HUDEP-2 (cell line): ENCODE measurements around the gene FYN.
A peak's percentile ranks its signal among the peaks of the same experiment; 100 is the strongest.
"Not testable (repeated sequence)": the region's sequence is repeated elsewhere in the genome, so short reads cannot be mapped to it uniquely, and the experiment has no call there.

Experiments
- DNase-seq, 76 experiments: peaks; one replicate each; lab custom pipeline; 2025; ENCODE audit not compliant: unreplicated experiment in 76 of 76; lab: John Stamatoyannopoulos, UW

The FYN gene

DNA sequence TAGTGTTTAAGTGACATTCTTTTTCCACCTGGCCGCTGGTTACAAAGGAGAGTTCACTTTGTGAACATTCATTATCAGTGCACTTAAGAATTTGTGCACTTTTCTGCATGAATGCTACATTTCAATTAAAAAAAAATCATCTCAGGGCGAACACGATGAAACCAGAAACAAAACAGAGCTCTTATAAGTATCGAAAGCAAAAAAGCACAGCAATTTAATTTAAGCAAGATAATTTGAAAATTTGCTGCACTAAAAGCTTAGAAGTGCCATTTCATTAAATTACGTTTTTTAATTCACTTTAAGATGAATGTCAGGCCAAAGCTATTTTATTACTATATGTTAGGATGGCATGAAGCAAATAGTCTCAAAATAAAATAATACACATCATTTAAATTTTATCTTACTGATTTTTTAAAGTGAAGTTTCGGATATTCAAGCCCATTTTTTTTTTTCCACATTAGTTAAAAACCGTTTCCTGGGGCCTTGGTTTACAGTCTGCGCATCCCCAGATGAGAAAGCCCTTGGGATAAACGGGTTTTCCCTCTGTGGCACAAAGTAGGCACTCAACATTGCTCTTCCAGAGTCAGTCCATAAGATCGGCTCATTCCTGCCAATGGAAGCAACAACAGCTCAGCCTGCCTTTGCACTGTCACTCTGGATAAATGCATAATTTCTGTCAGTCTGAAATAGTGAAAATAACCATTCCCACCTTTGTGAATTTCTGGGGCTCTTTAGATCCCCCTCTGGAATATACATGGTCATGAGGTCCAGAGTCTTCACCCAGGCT, 80.1 kb downstream of the FYN start:
- no peak for DNase-seq

DNA sequence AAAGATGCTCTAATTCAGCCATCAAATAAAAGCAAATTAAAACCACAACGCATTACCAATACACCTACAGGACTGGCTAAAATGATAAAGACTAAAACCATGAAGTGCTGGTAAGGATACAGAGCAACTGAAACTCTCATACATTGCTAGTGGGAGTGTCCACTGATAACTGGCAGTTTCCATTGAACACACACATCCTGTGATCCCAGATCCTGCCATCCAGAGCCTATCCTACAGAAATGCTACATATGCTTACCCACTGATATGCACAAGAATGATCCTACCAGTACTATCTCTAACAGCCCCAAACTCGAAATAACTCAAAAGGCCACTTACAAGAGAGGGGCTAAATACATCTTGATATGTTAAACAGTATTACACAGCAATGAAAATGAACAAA, 81.0 kb downstream of the FYN start:
- DNase-seq, result no peak

DNA sequence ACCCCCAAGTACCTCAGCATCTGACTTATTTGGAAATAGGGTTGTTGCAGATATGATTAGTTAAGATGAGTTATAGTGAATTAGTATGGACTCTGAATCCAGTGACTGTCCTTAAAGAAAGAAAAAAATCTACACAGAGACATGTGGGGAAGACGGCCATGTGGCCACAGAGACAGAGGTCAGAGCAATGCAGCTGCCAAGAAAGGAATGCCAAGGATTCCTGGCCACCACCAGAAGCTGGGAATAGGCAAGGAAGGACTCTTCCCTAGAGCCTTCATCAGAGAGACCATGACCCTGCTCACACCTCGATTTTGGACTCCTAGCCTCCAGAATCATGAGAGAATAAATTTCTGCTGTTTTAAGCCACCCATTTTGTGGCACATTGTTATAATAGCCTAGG, 81.8 kb downstream of the FYN start:
- no peak for DNase-seq

DNA sequence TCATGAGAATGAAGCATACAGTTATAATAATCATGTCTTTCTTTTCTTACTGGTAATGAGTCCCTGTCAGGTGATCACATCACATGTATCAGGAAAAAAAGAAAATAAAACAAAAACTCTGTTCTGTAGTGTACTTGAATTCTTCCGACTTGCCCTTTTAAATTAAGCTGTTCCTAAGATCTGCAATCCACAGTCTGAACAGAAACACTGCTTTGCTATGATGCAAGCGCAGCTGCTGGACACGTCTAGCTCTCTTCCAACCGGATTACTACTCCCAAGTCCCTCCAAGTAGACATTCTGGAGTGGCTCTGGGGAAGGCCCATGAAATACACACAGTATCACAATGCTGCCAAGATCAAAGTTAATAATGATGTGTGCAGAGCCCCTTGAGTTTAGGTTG, 83.7 kb downstream of the FYN start:
- no peak for DNase-seq

DNA sequence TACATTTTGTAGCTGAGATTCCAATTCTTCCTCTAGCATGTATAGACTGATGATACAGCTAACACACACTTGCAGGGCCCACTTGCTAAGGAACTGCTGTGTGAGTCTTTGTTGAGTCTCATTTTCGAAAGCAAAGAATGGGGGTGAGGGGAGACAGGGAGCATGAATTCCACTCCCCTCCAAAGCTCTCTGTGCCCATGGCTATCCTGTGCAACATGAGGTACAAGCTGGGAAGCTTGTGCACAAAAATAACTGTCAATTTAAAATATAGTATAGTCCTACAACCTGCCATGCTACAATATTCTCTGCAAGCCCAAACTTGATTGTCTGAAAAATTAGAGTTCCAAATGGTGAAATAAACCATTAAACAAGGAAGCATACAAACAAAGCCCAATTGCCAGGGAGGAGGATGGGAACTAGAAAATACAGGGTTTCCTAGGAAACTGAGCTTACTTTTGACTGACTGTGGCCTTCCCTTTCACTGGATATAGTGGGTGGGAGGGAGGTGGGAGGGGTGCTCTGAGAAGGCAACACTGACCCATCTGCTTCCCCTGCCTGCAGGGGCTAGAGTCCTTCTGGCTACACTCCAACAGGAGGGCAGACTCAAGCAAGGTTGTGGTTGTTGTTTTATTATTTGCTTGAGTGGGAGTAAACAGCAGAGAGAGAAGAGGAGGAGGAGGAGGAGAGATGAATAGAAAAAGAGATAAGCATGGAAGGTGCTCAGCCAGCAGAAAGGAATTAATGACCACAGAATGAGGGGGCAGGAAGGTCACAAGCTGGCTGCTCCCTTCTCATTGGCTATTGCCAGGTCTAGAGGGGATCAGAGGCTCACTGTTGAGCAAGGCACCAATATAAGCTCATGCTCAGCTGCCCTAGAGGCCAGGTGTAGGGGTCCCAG, 84.6 kb downstream of the FYN start:
- peak in 1 of 76 experiments; percentile 16 for DNase-seq

DNA sequence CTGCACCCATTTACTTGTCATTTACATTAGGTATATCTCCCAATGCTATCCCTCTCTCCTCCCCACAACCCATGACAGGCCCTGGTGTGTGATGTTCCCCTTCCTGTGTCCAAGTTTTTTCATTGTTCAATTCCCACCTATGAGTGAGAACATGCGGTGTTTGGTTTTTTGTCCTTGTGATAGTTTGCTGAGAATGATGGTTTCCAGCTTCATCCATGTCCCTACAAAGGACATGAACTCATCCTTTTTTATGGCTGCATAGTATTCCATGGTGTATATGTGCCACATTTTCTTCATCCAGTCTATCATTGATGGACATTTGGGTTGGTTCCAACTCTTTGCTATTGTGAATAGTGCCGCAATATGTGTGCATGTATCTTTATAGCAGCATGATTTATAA, 87.1 kb downstream of the FYN start:
- DNase-seq, result not testable (repeated sequence)

DNA sequence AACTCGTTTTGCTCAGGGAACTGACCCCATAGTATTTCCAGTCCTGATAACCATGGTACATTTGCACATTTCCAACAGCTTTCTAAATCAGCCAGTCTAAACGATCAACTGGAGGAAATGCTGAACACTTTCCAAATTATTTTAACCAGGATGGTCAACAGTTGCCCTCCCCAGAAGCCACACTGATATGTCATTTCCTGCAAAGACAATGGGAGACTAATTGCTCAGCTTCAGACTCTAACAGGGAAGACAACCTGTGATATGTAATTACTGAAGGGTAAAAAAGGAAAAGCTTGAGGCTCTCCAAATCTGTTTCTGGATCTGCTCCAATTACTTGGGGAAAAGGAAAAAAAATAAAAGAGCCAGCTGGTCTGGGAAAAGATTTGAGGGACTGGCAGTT, 88.8 kb downstream of the FYN start:
- DNase-seq, result no peak

DNA sequence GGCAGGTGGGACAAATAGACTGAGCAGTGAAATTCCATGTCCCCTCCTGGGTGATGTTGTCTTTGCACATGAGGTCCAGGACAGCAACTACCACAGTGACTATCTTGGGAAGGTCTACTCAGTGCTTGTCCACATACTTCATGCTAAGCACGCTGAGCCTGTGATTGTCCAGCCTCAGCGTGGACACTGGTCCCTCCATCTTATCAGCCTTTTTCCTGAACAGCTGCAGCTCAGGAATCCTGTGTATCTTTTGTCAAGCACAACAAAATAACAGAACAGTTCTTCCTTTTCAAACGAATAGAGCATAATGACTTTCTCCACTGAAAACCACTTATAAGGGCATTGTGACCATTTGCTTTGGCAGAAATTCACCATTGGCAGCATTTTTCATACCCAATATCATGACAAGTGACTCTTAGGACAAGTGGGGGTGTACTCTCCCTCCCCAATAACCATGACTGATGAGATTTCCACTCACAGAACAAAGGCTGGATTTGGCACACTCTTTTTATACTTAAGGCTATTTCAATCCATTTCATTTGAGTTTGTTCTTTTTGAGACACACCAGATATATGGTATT, 90.3 kb downstream of the FYN start:
- no peak for DNase-seq

DNA sequence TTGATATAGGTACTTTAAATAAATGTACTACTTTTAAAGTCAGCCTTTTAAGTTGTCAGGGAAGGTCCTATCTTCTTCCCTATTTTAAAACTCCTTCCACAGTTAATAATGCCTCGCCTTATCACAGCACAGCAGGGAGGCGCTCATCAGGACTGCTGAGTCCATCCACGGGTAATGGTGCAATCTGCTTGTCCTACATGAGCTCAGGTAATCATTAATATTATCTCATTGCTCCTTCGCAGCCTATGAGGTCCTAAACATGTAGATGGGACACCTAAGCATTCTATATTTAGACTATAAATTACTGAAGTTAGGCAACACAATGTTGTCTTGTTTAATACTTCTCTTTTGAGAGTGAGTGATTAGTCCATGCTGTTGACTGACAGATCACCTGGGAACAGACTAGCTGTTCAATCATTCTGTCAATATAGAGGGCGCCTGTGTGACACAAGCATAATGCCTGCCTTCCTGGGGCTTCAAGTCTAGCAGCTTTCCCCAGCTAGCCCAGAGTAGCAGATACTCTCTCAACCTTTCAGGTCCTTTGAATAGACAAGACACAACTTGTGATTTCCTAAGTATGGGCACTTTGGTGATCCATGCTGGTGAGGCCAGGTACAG, 91.0 kb downstream of the FYN start:
- DNase-seq, result no peak

DNA sequence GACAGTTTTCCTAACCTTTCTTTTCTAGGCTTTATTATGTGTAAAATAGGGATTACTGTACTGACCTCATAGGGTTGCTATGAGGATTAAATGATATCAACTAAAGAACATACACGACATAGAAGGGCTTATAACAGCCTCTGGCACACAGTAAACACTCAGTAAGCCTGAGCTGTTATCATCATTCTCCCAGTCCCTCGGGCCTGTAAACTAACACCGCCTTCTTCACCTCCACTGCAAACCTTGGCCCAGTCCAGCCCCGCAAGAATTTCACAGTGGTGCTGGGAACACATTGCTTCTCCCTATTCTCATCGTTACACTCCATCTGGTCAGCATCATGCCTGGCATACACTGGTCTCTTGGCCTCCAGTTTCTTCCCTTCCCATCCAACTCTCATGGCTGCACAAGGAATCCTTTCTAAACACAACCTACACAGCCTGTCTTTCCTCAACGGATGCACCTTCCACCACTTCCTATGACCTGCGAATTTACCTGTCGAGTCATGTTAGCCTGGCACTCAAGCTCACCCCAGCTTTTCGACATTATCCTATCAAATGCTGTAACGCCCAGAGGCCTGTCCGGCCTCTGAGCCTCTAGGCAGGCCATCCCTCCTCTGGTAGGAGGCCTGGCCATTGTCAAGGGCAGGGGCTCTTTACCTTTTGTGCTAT, 92.1 kb downstream of the FYN start:
- DNase-seq, result peak in 3 of 76 experiments; percentile 11 to 16 (median 15)

DNA sequence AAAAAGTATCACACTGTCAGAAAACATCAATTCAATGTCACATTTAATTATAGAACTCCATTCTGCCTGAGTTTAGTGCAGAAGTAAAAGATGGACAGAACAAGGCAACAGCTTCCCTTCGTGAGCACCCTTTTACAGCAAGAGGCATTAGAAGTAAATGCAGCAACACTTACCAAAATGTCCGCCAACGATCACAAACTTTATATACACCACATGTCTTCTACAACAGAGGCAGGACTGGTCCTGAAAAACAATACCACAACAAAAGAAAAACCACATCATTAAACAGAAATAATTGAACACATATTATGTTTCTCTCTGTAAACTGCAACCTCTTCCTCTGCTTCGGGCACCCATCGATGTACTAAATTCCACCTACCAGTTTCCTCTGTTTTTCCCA, 92.9 kb downstream of the FYN start:
- no peak for DNase-seq

DNA sequence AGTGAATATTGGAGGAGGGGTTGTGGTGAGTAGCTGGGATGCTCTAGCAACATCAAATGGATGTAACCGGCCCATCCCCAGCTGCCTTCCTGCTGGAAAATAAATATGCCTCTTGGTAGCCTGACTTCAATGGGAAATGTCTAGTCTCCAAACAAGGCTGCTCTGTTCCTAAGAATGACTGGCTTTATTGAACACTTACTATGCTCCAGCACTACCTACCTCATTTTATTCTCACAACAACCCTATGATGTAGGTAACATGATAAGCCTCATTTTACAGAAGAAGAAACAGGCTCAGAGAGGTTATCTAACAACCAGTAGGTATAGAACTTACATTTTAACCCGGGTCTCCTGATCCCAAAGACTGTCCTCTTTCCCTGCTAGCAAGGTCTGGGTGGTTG, 93.6 kb downstream of the FYN start:
- no peak for DNase-seq

DNA sequence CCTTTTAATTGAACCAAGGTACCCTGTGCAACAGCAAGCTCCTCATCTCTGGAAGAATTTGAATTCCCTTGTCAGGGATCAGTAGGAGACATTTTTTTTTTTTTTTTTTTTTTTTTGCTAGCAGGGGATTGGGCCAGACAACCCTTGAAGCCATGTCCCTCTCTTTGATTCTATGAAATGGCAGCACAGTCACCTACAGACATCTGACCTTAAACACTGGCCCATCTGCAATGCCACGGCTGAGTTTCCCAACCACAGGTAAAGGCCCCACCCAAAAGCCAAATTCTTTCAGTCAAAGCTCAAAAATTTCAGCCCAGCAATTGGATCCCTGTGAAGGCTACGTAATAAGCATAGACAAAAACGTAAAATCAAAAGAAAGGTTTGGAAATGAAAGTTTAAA, 94.2 kb downstream of the FYN start:
- DNase-seq, result no peak

DNA sequence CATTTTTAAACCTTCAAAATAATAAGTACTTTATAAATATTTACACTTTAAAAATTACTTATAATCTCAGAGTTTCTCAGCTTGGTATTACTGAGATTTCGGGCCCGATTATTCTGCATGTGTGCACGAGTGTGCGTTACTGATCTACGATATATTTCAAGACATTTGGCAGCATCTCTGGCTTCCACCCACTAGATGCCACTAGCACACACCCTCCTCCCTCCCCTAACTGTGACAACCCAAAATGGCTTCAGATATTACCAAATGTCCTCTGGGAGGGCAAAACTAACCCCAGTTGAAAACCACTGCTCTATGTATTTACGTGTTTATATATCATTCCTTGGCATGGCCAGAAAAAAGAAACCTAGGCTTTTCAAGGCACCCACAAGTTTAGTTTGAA, 95.9 kb downstream of the FYN start:
- peak in 4 of 76 experiments; percentile 6 to 21 (median 16) for DNase-seq

DNA sequence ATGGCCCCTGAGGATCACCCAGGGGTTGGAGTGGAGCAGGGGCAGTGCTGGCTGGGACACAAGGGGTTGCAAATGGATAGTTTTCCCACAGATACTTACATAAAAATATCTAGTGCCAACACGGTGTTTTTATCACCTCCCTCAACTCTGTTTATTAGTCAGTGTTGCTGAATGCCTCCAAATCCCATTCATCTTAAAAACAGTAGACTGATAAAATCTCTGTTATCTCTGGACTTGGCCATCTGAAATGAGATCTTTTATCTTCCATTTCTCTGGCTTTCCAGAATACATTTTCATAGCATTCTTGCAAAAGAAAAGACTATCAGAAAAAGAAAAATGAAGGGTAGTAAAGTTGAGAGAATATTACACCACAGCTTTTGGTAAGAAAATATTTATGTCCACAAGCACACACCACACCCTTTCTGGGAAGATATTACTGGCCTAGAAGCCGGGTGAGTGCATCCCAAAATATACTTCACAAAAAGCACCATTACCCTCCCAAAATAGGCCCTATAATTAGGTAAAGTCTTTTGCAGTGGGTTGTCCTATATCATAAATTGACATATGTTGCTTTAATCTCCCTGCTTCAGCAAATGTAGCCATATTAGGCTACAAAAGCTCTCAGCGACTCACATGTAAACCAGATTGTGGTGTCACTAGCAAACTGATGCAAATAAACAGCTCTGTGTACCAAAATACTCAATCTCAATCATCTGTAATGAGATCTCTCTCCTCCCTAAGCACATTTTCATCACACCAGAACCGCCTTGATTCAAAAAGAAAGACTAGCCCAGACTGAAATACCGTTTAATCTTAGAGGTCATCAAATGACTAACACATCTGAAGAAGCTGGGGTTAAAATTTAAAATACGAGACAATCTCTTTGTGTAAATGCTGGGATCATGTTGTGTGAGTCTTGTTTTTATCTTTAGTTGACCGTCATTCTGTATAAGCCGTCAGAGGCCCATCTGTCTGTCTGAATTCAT, 96.7 kb downstream of the FYN start:
- DNase-seq, result no peak

DNA sequence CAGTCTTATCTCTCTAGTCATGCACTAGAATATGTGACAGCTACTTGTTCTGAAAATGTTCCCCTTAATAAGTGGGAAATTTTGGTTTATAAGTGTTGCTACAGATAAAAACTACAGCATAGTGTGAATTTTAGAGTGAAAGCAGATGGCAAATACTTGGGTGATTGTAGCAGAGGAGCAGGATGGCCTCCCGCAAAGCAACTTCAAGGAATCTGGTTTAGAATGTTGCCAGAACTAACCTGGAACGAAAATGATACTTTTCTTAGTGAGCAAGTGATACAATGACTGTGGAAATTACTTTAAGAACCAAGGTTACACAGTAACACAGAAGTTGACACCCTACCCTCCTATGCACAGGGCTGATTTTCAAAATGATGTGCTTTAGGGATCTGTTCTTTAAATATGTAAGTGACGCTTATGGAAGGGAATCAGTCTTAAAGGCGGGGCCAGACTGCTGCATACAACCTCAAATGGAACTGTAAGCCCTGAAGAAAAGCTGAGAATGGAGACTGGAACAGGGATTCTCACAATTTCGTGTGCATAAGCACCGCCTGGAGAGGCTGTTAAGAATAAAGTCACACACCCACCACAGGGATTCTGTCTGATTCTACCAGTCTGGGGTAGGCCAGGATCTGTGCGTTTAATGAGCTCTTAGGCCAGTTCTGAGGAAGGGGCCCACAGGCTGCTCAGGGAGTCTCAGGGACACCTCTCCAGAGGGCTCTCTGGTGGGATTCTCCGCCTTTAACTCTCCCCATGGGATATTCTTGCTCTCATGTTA, 97.9 kb downstream of the FYN start:
- DNase-seq, result no peak

DNA sequence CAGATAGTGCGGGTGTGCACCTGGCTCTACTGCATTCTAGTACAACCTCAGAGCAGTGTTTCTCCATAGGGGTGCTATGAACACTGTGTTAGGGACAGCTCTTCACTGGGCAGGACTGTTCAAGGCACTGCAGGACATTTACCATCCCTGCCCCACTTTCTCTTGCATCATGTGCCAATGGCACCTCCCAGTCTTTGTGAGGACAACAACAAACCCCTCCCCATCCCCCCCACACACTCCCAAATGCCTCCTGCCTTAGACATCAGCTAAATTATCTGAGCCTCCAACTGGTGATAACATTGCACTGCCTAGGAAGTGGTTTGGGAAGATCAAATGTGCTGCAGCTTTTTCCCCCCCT, 98.9 kb downstream of the FYN start:
- DNase-seq, result no peak

DNA sequence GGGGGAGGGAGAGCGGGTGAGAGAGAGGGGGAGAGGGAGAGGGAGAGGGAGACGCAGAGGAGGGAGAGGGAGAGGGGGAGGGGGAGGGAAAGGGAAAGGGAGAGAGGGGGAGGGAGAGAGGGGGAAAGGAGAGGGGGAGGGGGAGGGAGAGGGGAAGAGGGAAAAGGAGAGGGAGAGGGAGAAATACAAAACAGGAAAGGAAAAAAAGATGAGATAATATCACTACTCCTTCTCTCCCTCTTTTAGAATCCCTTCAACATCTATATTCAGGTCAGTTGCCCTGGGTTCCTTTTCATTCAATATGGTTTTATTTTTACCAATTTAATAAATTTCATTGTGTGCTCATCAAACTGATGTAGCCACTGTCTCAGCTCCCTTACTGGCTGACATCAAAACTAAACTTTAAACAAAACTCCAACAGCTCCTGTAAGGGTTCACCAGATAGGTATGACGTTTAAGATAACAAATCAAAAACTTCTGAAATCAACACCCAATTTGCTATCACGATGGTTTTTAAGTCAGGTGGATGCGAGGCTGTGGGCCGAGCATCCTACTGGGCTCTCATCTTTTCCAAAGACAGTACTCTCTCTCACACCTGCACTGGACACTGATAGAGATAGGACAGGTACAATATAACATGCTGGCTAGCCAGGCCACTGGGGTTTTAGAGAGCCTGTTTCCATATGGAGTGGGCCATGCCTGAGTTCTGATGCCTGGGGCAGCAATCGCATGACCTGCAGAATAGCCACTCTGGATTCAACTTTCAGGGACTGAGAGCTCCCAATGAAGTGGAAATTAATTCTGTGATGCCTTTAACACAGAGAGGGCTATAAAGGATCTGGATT, 99.5 kb downstream of the FYN start:
- no peak for DNase-seq
